ENCODE results near the gene UTP20. TPM values are rescaled to one million over a fixed set of nuclear protein-coding genes. Genes with fewer than 3 reads are reported as not detected.

UTP20 gene
- total and polyA plus RNA-seq, 8 donors = 13.1 to 19.4 (median 17.1) TPM

DNA sequence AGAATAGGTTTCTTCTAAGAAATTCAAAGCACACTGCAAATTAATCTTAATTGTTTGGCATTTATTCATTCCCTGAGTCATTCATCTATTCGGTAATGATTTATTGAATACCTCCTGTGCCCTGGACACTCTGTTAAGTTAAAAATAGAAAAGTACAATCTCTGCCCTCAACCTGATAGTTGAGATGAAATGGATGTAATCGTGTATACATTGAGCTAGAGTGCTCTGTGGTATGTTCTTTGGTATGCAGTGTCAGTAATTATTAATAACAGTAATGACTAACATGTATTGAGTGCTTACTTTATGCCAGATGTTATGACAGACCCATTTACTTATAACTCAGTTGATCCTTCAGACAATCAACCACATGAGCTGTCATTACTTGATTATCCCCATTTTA lies 47.6 kb downstream of the UTP20 start:
- ATAC-seq = no peak
- TF ChIP-seq, protein P1, sequence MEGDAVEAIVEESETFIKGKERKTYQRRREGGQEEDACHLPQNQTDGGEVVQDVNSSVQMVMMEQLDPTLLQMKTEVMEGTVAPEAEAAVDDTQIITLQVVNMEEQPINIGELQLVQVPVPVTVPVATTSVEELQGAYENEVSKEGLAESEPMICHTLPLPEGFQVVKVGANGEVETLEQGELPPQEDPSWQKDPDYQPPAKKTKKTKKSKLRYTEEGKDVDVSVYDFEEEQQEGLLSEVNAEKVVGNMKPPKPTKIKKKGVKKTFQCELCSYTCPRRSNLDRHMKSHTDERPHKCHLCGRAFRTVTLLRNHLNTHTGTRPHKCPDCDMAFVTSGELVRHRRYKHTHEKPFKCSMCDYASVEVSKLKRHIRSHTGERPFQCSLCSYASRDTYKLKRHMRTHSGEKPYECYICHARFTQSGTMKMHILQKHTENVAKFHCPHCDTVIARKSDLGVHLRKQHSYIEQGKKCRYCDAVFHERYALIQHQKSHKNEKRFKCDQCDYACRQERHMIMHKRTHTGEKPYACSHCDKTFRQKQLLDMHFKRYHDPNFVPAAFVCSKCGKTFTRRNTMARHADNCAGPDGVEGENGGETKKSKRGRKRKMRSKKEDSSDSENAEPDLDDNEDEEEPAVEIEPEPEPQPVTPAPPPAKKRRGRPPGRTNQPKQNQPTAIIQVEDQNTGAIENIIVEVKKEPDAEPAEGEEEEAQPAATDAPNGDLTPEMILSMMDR (IDR thresholded peaks at IDR 0.05) = no peak

GRCh38 chr12:101328917-101329316 lies 49.0 kb downstream of the UTP20 start:
- Histone ChIP-seq H3K27me3 (no peaks in the 10 kb centered on the region), H3K36me3 (peaks cover 0 to 62% of the 10 kb centered on the region in 2 donors), H3K27ac (no peak overlapping the region), H3K9me3 (no peaks in the 10 kb centered on the region), H3K4me1 (no peaks in the 10 kb centered on the region), H3K4me3 (no peak overlapping the region)
- intact Hi-C loops (cut with DNase I) = no loop called here
- DNase-seq (no peak), ATAC-seq (no peak)
- TF ChIP-seq, protein P1 (IDR thresholded peaks at IDR 0.05) = no peak

More for the DNA sequence above, 47.6 kb downstream of the UTP20 start:
- intact Hi-C loops (cut with DNase I) = no loop called here
- no peaks in the 10 kb centered on the region for H3K9me3 ChIP-seq
- H3K4me3 ChIP-seq = no peak overlapping the region
- H3K36me3 ChIP-seq = peaks cover 0 to 51% of the 10 kb centered on the region in 2 donors
- H3K27me3 ChIP-seq = no peaks in the 10 kb centered on the region
- no peaks in the 10 kb centered on the region for H3K4me1 ChIP-seq
- DNase-seq = no peak
- H3K27ac ChIP-seq = no peak overlapping the region

DNA sequence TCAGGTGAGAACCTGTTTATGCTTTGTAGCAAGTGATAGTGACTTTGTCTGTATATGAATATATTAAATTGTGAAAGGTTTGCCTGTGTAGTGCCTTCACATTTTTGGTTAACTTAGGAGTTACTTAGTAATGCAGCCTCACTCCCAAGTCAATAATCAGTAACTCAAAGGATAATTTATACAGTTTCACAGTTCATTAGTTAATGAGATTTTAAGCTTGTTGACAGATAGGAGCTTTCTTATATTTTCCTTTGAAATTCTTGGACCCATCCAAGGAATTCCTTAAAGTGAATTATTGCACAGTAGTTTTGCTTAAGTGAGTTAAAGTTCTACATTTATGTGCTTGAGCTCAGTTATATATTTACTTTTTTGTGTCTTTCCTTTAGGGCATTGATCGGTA lies 50.7 kb downstream of the UTP20 start:
- no peaks in the 10 kb centered on the region for H3K4me1 ChIP-seq
- H3K27me3 ChIP-seq = no peaks in the 10 kb centered on the region
- H3K4me3 ChIP-seq = no peak overlapping the region
- ATAC-seq = no peak
- TF ChIP-seq, protein P1 (IDR thresholded peaks at IDR 0.05) = no peak
- DNase-seq = no peak
- H3K9me3 ChIP-seq = no peaks in the 10 kb centered on the region
- peaks cover 0 to 70% of the 10 kb centered on the region in 2 donors for H3K36me3 ChIP-seq
- no peak overlapping the region for H3K27ac ChIP-seq
- intact Hi-C loops (cut with DNase I) = no loop called here

GRCh38 chr12:101336437-101336836 lies 56.5 kb downstream of the UTP20 start:
- TF ChIP-seq, protein P1 (IDR thresholded peaks at IDR 0.05) = no peak
- Histone ChIP-seq H3K27me3 (no peaks in the 10 kb centered on the region), H3K4me3 (no peak overlapping the region), H3K27ac (no peak overlapping the region), H3K9me3 (no peaks in the 10 kb centered on the region), H3K36me3 (peaks cover 0 to 61% of the 10 kb centered on the region in 2 donors), H3K4me1 (no peaks in the 10 kb centered on the region)
- ATAC-seq = no peak
- intact Hi-C loops (cut with DNase I) = no loop called here
- no peak for DNase-seq

GRCh38 chr12:101338087-101338486 lies 58.2 kb downstream of the UTP20 start:
- Histone ChIP-seq H3K36me3 (peaks cover 0 to 64% of the 10 kb centered on the region in 2 donors), H3K4me1 (no peaks in the 10 kb centered on the region)

More at GRCh38 chr12:101338087-101338486, 58.2 kb downstream of the UTP20 start:
- ATAC-seq = no peak
- TF ChIP-seq, protein P1 (IDR thresholded peaks at IDR 0.05) = no peak
- intact Hi-C loops (cut with DNase I) = no loop called here
- H3K4me3 ChIP-seq = no peak overlapping the region
- H3K9me3 ChIP-seq = no peaks in the 10 kb centered on the region
- H3K27me3 ChIP-seq = no peaks in the 10 kb centered on the region
- H3K27ac ChIP-seq = no peak overlapping the region
- DNase-seq = no peak
